Activated T-cell treated with anti-CD3 and anti-CD28 coated beads for 48 hours (primary cell): ENCODE data around the gene NTNG2.

Source experiments
- DNase-seq: peaks from one replicate; pipeline ENCODE4 v3.0.0-alpha.2; 2020; ENCODE audit warnings: low read depth

The NTNG2 gene

GRCh38 chr9:132172185-132172584, 10.3 kb downstream of the NTNG2 start:
- no peak for DNase-seq

GRCh38 chr9:132175431-132175830, 13.6 kb downstream of the NTNG2 start:
- no peak for DNase-seq

- no peak for DNase-seq
These were observed 14.5 kb downstream of the NTNG2 start for GRCh38 chr9:132176338-132176737.

- DNase-seq, result no peak
These were observed 20.0 kb downstream of the NTNG2 start for GRCh38 chr9:132181796-132182313.

- no peak for DNase-seq
These were observed 20.6 kb downstream of the NTNG2 start for GRCh38 chr9:132182314-132183091.

- DNase-seq, result no peak
These were observed 21.3 kb downstream of the NTNG2 start for GRCh38 chr9:132183134-132183533.

GRCh38 chr9:132183715-132184114, 21.9 kb downstream of the NTNG2 start:
- DNase-seq, result no peak

- DNase-seq, result no peak
These were observed 22.3 kb downstream of the NTNG2 start for GRCh38 chr9:132184124-132184523.

- no peak for DNase-seq
These were observed 23.5 kb downstream of the NTNG2 start for GRCh38 chr9:132185073-132186009.

GRCh38 chr9:132187121-132187620, 25.3 kb downstream of the NTNG2 start:
- DNase-seq, result no peak

GRCh38 chr9:132190966-132191365, 29.1 kb downstream of the NTNG2 start:
- no peak for DNase-seq

- no peak for DNase-seq
These were observed 30.9 kb downstream of the NTNG2 start for GRCh38 chr9:132192728-132193127.

- no peak for DNase-seq
These were observed 31.6 kb downstream of the NTNG2 start for GRCh38 chr9:132193227-132194124.

GRCh38 chr9:132194508-132194907, 32.6 kb downstream of the NTNG2 start:
- no peak for DNase-seq

GRCh38 chr9:132197315-132197714, 35.5 kb downstream of the NTNG2 start:
- no peak for DNase-seq

- DNase-seq, result no peak
These were observed 36.1 kb downstream of the NTNG2 start for GRCh38 chr9:132197856-132198550.

- no peak for DNase-seq
These were observed 37.2 kb downstream of the NTNG2 start for GRCh38 chr9:132199056-132199455.

GRCh38 chr9:132200706-132201105, 38.8 kb downstream of the NTNG2 start:
- no peak for DNase-seq

- no peak for DNase-seq
These were observed 39.3 kb downstream of the NTNG2 start for GRCh38 chr9:132201139-132201538.

- DNase-seq, result no peak
These were observed 40.2 kb downstream of the NTNG2 start for GRCh38 chr9:132201780-132202703.
